HG03432 (cell line): ENCODE results near the gene PHRF1.
"Not testable (repeated sequence)": the region's sequence is repeated elsewhere in the genome, so short reads cannot be mapped to it uniquely, and the experiment has no call there.

Experiments
- ATAC-seq: cut with Tn5 transposase; IDR thresholded peaks from one replicate; pipeline ENCODE4 v1.9.1; 2021; ENCODE audit warnings: mild to moderate bottlenecking, moderate library complexity; ENCODE audit not compliant: unreplicated experiment

The PHRF1 gene

GRCh38 chr11:647672-648158, 71.4 kb downstream of the PHRF1 start:
- ATAC-seq: not testable (repeated sequence)

DNA sequence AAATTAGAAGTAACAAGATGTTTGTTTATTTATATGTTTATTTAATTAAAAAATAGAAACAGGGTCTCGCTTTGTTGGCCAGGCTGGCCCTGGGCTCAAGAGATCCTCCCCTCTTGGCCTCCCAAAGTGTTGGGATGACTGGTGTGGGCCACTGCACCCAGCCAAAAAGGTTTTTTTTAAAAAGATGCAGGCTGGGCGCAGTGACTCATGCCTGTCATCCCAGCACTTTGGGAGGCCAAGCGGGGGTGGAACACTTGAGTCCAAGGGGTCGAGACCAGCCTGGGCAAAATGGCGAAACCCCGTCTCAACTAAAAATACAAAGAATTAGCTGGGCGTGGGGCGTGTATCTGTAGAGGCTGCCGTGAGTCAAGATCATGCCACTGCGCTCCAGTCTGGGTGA, 74.2 kb downstream of the PHRF1 start:
- ATAC-seq: no peak

- ATAC-seq: not testable (repeated sequence)
These were observed 76.9 kb downstream of the PHRF1 start for GRCh38 chr11:653136-653535.

GRCh38 chr11:653837-654236, 77.6 kb downstream of the PHRF1 start:
- no peak for ATAC-seq

GRCh38 chr11:654444-654843, 78.2 kb downstream of the PHRF1 start:
- not testable (repeated sequence) for ATAC-seq

GRCh38 chr11:655036-655726, 78.9 kb downstream of the PHRF1 start:
- ATAC-seq: no peak

- ATAC-seq: no peak
These were observed 80.2 kb downstream of the PHRF1 start for GRCh38 chr11:656426-656825.

GRCh38 chr11:656866-657265, 80.6 kb downstream of the PHRF1 start:
- ATAC-seq: no peak

- no peak for ATAC-seq
These were observed 81.4 kb downstream of the PHRF1 start for GRCh38 chr11:657691-658126.

DNA sequence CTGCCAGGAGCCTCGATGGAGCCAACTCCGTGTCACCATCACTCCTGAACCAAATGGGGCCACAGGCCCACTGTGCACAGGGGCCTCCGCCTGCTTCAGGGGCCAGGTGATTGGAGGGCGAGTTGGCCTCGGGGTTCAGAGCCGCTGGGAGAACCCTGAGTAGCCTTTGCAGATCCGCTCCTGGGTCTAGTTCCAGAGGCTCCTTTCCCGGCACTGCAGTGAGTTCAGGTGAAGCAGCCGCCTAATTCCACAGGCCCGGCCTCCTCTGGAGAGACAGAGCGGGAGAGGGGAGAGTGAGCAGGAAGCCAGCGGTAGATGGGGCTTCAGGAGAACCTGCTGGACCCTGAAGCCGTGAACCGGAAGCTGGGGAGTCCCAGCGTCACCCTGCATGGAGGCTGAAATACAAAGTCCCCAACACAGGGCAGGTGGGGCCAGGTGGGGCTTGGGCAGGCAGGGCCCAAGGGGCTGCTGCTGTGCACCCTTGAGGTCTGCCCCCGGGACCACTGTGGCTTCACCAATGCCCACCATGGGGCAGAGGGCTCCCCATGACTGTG, 83.3 kb downstream of the PHRF1 start:
- no peak for ATAC-seq

DNA sequence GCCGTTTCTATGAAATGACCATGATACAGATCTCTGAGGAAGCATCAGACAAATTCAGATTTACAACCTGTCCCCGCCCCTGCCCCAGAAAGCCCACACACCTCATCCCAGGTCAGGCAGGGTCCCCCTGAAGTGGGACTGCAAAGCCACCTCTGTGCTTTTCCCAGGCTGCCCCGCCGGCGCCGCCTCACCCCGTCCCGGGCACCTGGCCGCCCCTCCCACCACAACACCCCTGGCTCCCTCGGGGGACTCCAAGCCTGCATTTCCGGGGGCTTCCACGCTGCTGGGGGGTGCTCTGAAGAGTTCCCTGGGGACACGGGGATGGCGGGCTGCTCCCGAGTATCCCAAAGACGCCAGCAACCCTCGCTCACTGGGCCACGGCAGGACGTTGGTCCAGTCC, 84.0 kb downstream of the PHRF1 start:
- ATAC-seq: no peak

GRCh38 chr11:660681-661444, 84.6 kb downstream of the PHRF1 start:
- no peak for ATAC-seq
